Lung (tissue), 12 donors: ENCODE measurements around the gene NT5C2. TPM values are rescaled to one million over a fixed set of nuclear protein-coding genes. Genes with fewer than 3 reads are reported as not detected.
A peak's percentile ranks its signal among the peaks of the same experiment; 100 is the strongest.
"Not testable (repeated sequence)": the region's sequence is repeated elsewhere in the genome, so short reads cannot be mapped to it uniquely, and the experiment has no call there.

Source experiments
- ATAC-seq: fragments of 200-7000 bp; cut with Tn5 transposase; one replicate; pipeline ENCODE4 v1.9.1; 2020; ENCODE audit warnings: moderate number of reproducible peaks; ENCODE audit not compliant: insufficient read depth, low FRiP score
- DNase-seq, 3 donors: peaks; one replicate each; pipeline ENCODE4 v3.0.0-alpha.2; 2013 to 2017
- H3K27ac ChIP-seq, 2 donors: one replicate each; pipeline ENCODE4 v1.5.1; 2013; ENCODE audit warnings: mild to moderate bottlenecking in 2 of 2, moderate library complexity in 2 of 2, control low read depth in 1 of 2, inconsistent platforms in 1 of 2, low read depth in 1 of 2, low read length in 1 of 2
- H3K27me3 ChIP-seq, 3 donors: one replicate each; pipeline ENCODE4 v1.5.1; 2013; ENCODE audit warnings: low read length in 2 of 3; ENCODE audit not compliant: control insufficient read depth in 3 of 3, insufficient read depth in 3 of 3
- H3K36me3 ChIP-seq, 4 donors: one replicate each; pipeline ENCODE4 v1.5.1; 2013; ENCODE audit warnings: low read length in 4 of 4, mild to moderate bottlenecking in 1 of 4, moderate library complexity in 1 of 4; ENCODE audit not compliant: control insufficient read depth in 4 of 4, insufficient read depth in 4 of 4
- H3K4me1 ChIP-seq, 5 donors: one replicate each; pipeline ENCODE4 v1.5.1; 2013; ENCODE audit warnings: low read length in 5 of 5, mild to moderate bottlenecking in 2 of 5, moderate library complexity in 1 of 5; ENCODE audit not compliant: control insufficient read depth in 5 of 5, insufficient read depth in 5 of 5
- H3K4me3 ChIP-seq: one replicate; pipeline ENCODE4 v1.5.1; 2013; ENCODE audit warnings: mild to moderate bottlenecking, control low read depth, moderate library complexity
- H3K9ac ChIP-seq, 2 donors: one replicate each; pipeline ENCODE4 v1.5.1; 2013; ENCODE audit warnings: low read length in 2 of 2, control low read depth in 1 of 2; ENCODE audit not compliant: insufficient read depth in 1 of 2
- H3K9me3 ChIP-seq, 4 donors: one replicate each; pipeline ENCODE4 v1.5.1; 2013; ENCODE audit warnings: low read length in 3 of 4, mild to moderate bottlenecking in 1 of 4, moderate library complexity in 1 of 4; ENCODE audit not compliant: control insufficient read depth in 4 of 4, insufficient read depth in 3 of 4
- WGBS, 2 donors: extraction: QIAGEN DNeasy Blood & Tissue Kit; methylation state at CpG; one replicate each; pipeline ENCODE4 v1.1.7; 2013; 5-methylcytosine and 5-hydroxymethylcytosine counted together
- polyA plus RNA-seq, 2 donors: library from polyadenylated mRNA; stranded (reverse); fragments of 200-250 nt; gene quantifications; one replicate each; pipeline ENCODE4 v1.2.1, GENCODE V29; 2013
- total RNA-seq, 2 donors: library from RNA; depleted of rRNA in 1 of 2; stranded (reverse); fragments of >200 nt in 1 of 2; gene quantifications; one replicate each; pipeline ENCODE4 v1.2.1, GENCODE V29; 2014 to 2021
- TF ChIP-seq, protein P1 (sequence below): IDR thresholded peaks from 2 replicates; pipeline ENCODE4 v1.5.1; 2012; ENCODE audit warnings: mild to moderate bottlenecking; ENCODE audit errors: control extremely low read depth, extremely low read depth
- donor health status: control.
- donor health status: control.
- donor health status: Bipolar disorder and iron deficiency.
- donor health status: healthy.
- donor health status: DM: yes; HTN: yes; CAD: no.

NT5C2 gene
- total and polyA plus RNA-seq, 4 donors, result 32.1 to 178 (median 64.5) TPM

DNA sequence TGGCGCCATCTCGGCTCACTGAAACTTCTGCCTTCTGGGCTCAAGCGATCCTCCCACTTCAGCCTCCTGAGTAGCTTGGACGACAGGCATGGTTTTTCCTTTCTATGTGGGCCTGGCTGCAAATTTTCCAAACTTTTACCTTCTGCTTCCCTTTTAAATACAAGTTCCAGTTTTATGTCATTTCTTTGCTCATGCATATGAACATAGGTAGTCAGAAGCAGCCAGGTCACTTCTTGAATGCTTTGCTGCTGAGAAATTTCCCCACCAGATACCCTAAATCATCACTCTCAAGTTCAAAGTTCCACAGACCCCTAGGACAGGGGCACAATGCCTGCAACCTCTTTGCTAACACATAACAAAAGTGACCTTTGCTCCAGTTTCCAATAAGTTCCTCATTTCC lies 31.1 kb upstream of the NT5C2 start:
- peaks cover 0 to 11% (median 7%) of the 10 kb centered on the region in 4 donors for H3K9me3 ChIP-seq
- TF ChIP-seq, protein P1, sequence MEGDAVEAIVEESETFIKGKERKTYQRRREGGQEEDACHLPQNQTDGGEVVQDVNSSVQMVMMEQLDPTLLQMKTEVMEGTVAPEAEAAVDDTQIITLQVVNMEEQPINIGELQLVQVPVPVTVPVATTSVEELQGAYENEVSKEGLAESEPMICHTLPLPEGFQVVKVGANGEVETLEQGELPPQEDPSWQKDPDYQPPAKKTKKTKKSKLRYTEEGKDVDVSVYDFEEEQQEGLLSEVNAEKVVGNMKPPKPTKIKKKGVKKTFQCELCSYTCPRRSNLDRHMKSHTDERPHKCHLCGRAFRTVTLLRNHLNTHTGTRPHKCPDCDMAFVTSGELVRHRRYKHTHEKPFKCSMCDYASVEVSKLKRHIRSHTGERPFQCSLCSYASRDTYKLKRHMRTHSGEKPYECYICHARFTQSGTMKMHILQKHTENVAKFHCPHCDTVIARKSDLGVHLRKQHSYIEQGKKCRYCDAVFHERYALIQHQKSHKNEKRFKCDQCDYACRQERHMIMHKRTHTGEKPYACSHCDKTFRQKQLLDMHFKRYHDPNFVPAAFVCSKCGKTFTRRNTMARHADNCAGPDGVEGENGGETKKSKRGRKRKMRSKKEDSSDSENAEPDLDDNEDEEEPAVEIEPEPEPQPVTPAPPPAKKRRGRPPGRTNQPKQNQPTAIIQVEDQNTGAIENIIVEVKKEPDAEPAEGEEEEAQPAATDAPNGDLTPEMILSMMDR, result no peak
- no peak overlapping the region for H3K9ac ChIP-seq
- DNase-seq, result no peak
- WGBS, 2 donors, result 93 to 98% methylated on average over 4 of the region's 4 CpGs
- H3K27me3 ChIP-seq, result no peaks in the 10 kb centered on the region
- H3K27ac ChIP-seq, result no peak overlapping the region
- peaks cover 0 to 2% (median 0%) of the 10 kb centered on the region in 5 donors for H3K4me1 ChIP-seq
- ATAC-seq, result no peak
- no peak overlapping the region for H3K4me3 ChIP-seq
- H3K36me3 ChIP-seq, result no peaks in the 10 kb centered on the region

DNA sequence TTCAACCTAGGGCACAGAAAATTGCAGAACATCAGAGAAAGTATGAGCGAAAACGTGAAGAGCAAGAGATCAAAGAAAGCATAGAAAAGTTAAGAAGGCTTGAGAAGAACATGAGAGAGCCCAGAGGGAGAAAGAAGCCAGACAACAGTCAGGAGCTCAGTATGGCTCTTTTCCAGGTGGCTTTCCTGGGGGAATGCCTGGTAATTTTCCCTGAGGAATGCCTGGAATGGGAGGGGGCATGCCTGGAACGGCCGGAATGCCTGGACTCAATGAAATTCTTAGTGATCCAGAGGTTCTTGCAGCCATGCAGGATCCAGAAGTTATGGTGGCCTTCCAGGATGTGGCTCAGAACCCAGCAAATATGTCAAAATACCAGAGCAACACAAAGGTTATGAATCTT lies 23.3 kb upstream of the NT5C2 start:
- H3K4me1 ChIP-seq, H3K9me3 ChIP-seq, DNase-seq, H3K9ac ChIP-seq, H3K36me3 ChIP-seq, H3K27me3 ChIP-seq, ATAC-seq, H3K4me3 ChIP-seq, H3K27ac ChIP-seq: not testable (repeated sequence)
- 55 to 78% methylated on average over 4 of the region's 4 CpGs for whole genome bisulfite sequencing, 2 donors

DNA sequence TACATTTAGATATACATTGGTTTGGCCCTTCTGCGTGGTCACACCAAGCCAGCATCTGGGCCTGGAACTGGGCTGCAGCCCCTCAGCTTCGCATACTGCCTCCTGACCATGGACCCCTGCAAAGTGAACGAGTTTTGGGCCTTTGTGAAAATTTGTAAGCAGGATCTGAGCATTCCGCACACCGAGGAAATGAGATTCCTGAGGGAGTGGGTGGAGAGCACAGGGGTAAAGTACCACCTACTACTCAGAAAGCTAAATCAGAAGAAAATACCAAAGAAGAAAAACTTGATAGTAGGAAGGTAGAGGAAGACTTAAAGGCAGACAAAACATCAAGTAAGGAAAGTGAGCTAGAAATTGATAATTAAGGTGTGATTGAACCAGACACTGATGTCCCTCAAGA lies 22.5 kb upstream of the NT5C2 start:
- DNase-seq (no peak), ATAC-seq (no peak)
- no peak overlapping the region for H3K27ac ChIP-seq
- H3K9me3 ChIP-seq, result no peaks in the 10 kb centered on the region
- no peak overlapping the region for H3K4me3 ChIP-seq
- TF ChIP-seq, protein P1, result no peak
- H3K27me3 ChIP-seq, result no peaks in the 10 kb centered on the region
- no peak overlapping the region for H3K9ac ChIP-seq
- WGBS, 2 donors, result 90 to 91% methylated on average over 5 of the region's 5 CpGs
- no peaks in the 10 kb centered on the region for H3K36me3 ChIP-seq
- H3K4me1 ChIP-seq, result no peaks in the 10 kb centered on the region

DNA sequence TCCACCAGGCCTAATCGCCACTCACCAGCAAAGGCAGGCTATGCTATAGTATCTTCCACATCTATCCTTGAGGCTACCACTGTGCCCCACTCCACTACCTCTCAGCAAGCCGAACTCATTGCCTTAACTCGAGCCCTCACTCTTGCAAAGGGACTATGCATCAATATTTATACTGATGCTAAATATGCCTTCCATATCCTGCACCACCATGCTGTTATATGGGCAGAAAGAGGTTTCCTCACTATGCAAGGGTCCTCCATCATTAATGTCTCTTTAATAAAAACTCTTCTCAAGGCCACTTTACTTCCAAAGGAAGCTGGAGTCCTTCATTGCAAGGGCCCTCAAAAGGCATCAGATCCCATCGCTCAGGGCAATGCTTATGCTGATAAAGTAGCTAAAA lies 17.2 kb upstream of the NT5C2 start:
- ATAC-seq, DNase-seq, H3K9ac ChIP-seq, H3K4me3 ChIP-seq, H3K9me3 ChIP-seq, H3K4me1 ChIP-seq, H3K36me3 ChIP-seq, H3K27ac ChIP-seq, H3K27me3 ChIP-seq: not testable (repeated sequence)
- WGBS, 2 donors, result 92 to 98% methylated on average over 4 of the region's 4 CpGs

DNA sequence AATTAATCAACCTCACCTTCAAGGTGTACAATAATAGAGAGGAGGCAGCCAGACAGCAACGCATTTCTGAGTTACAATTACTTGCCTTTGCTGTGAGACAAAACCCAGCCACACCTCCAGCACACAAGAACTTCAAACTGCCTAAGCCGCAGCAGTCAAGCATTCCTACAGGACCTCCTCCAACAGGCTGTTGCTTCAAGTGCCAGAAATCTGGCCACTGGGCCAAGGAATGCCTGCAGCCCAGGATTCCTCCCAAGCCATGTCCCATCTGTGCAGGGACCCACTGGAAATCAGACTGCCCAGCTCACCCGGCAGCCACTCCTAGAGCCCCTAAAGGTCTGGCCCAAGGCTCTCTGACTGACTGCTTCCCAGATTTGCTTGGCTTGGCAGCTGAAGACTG lies 14.6 kb upstream of the NT5C2 start:
- H3K9me3 ChIP-seq, H3K36me3 ChIP-seq, H3K4me3 ChIP-seq, H3K27me3 ChIP-seq, ATAC-seq, H3K4me1 ChIP-seq, H3K27ac ChIP-seq, H3K9ac ChIP-seq: not testable (repeated sequence)
- WGBS, 2 donors, result 60 to 83% methylated on average over 3 of the region's 3 CpGs
- peak in 2 of 3 donors; percentile 37 to 44 for DNase-seq
